PC-9 (cell line): ENCODE results near the gene SELENOS. TPM values are rescaled to one million over a fixed set of nuclear protein-coding genes. Genes with fewer than 3 reads are reported as not detected.

ENCODE experiments used
- BruUV-seq: library from RNA; stranded (reverse); fragments of 400-500 nt; replicated peaks from 2 replicates; lab custom pipeline; 2021; lab: Mats Ljungman, UMichigan
- CTCF ChIA-PET: fragments of 300-600 bp; sonication (Branson Sonifier 250); formaldehyde crosslinking; loops from one replicate; lab custom pipeline; 2022; ENCODE audit warnings: antibody characterized with exemption; lab: Charles Lee
- POLR2A ChIA-PET: fragments of 300-600 bp; sonication (Branson Sonifier 250); formaldehyde crosslinking; loops from one replicate; lab custom pipeline; 2022; ENCODE audit warnings: antibody characterized with exemption; ENCODE audit not compliant: unreplicated experiment; lab: Charles Lee
- DNase-seq, 2 experiments: peaks; one replicate each; pipeline versions ENCODE4 v3.0.0 to v3.0.0-alpha.2; 2015 to 2022; ENCODE audit warnings: mixed read lengths in 1 of 2
- H2AFZ ChIP-seq: fragments of 200-600 bp; sonication (generic); 2 replicates; pipeline ENCODE4 v1.8.1; 2017; ENCODE audit warnings: antibody characterized with exemption
- H3F3A ChIP-seq: fragments of 200-600 bp; sonication (generic); 2 replicates; pipeline ENCODE4 v1.8.1; 2017; ENCODE audit warnings: antibody characterized with exemption, mild to moderate bottlenecking, low read depth; ENCODE audit not compliant: insufficient read depth
- H3K27ac ChIP-seq: fragments of 200-600 bp; sonication (generic); 2 replicates; pipeline ENCODE4 v1.6.1; 2016; ENCODE audit warnings: mixed run types
- H3K27me3 ChIP-seq: fragments of 200-600 bp; sonication (generic); 2 replicates; pipeline ENCODE4 v1.6.1; 2016; ENCODE audit warnings: low read depth, mixed run types; ENCODE audit not compliant: insufficient read depth
- H3K36me3 ChIP-seq: fragments of 200-600 bp; sonication (generic); 2 replicates; pipeline ENCODE4 v1.6.1; 2016; ENCODE audit warnings: low read depth, mixed run types
- H3K4me1 ChIP-seq: fragments of 200-600 bp; sonication (generic); replicated peaks from 2 replicates; pipeline ENCODE4 v1.6.1; 2016; ENCODE audit warnings: mixed run types; ENCODE audit not compliant: insufficient read depth
- H3K4me2 ChIP-seq: fragments of 200-600 bp; sonication (generic); 2 replicates; pipeline ENCODE4 v1.6.1; 2017; ENCODE audit warnings: mixed run types
- H3K4me3 ChIP-seq: fragments of 200-600 bp; sonication (generic); 2 replicates; pipeline ENCODE4 v1.6.1; 2016; ENCODE audit warnings: mixed run types
- H3K79me2 ChIP-seq: fragments of 200-600 bp; sonication (generic); 2 replicates; pipeline ENCODE4 v1.6.1; 2017; ENCODE audit warnings: low read depth, mixed run types
- H3K9me2 ChIP-seq: fragments of 200-600 bp; sonication (generic); 2 replicates; pipeline ENCODE4 v1.8.1; 2017; ENCODE audit warnings: mild to moderate bottlenecking; ENCODE audit not compliant: insufficient read depth
- H3K9me3 ChIP-seq: fragments of 200-600 bp; sonication (generic); 2 replicates; pipeline ENCODE4 v1.8.1; 2016; ENCODE audit warnings: low read depth; ENCODE audit not compliant: insufficient read depth
- H4K20me1 ChIP-seq: fragments of 200-600 bp; sonication (generic); 2 replicates; pipeline ENCODE4 v1.8.1; 2017; ENCODE audit not compliant: insufficient read depth
- EZH2 ChIP-seq: fragments of 200-600 bp; sonication (generic); IDR thresholded peaks from 2 replicates; pipeline ENCODE4 v1.8.0; 2017; ENCODE audit warnings: antibody characterized with exemption, low read depth
- intact Hi-C: fragments of 100-400 bp; cut with micrococcal nuclease; formaldehyde crosslinking; loops from one replicate; pipeline ENCODE4 v1.10.0; 2022; ENCODE audit not compliant: unreplicated experiment
- total RNA-seq: library from RNA; stranded (reverse); gene quantifications from 2 replicates; pipeline ENCODE4 v1.2.3, GENCODE V29; 2021
- TF ChIP-seq, protein P1 (sequence below): fragments of 200-600 bp; sonication (generic); conservative IDR thresholded peaks from 2 replicates; pipeline ENCODE4 v1.6.1; 2017; ENCODE audit warnings: mixed run types, antibody characterized with exemption, mild to moderate bottlenecking, moderate library complexity

Gene SELENOS
- total RNA-seq, 1 experiment from 2014 or later = 28.6 TPM

DNA sequence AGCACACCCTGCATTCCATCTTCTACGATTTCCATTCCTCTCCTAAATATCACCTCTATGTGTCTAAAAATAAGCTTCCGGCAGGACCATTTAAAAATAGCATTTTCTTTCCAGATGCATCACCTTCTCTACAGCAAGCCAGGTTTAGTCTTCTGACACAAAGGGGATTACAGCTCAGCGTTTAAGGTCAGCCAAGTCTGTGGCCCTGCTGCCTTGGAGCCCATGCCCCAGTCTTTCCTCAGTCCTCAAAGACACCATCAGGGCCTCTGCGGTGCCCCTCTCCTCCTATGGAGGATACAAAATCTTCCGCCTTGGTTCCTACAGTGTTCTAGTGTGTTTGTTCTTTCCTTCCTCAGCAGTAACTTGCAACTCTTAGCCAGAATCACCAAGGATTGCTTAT is 3.8 kb downstream of the SELENOS start:
- Histone ChIP-seq H3K4me2 (no peak overlapping the region), H3K36me3 (peaks cover 29% of the 10 kb centered on the region), H3K27ac (no peak overlapping the region), H3K79me2 (peaks cover 24% of the 10 kb centered on the region), H3K27me3 (no peaks in the 10 kb centered on the region), H2AFZ (no peak overlapping the region), H3K9me3 (no peaks in the 10 kb centered on the region), H3K9me2 (no peaks in the 10 kb centered on the region), H3F3A (peaks cover 22% of the 10 kb centered on the region; the same call in 1 of the 2 replicates), H4K20me1 (peaks cover 14% of the 10 kb centered on the region), H3K4me1 (peaks cover 18% of the 10 kb centered on the region), H3K4me3 (no peak overlapping the region)
- intact Hi-C loops = no loop called here
- POLR2A ChIA-PET = interaction anchor here (0.5 kb wide), 1 partner anchor 8 kb away, joined by 3 read pairs; no protein-coding TSS in a partner anchor
- no peak for TF ChIP-seq EZH2
- TF ChIP-seq, protein P1, sequence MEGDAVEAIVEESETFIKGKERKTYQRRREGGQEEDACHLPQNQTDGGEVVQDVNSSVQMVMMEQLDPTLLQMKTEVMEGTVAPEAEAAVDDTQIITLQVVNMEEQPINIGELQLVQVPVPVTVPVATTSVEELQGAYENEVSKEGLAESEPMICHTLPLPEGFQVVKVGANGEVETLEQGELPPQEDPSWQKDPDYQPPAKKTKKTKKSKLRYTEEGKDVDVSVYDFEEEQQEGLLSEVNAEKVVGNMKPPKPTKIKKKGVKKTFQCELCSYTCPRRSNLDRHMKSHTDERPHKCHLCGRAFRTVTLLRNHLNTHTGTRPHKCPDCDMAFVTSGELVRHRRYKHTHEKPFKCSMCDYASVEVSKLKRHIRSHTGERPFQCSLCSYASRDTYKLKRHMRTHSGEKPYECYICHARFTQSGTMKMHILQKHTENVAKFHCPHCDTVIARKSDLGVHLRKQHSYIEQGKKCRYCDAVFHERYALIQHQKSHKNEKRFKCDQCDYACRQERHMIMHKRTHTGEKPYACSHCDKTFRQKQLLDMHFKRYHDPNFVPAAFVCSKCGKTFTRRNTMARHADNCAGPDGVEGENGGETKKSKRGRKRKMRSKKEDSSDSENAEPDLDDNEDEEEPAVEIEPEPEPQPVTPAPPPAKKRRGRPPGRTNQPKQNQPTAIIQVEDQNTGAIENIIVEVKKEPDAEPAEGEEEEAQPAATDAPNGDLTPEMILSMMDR = no peak
- BruUV-seq = no TSS peak
- DNase-seq = no peak
- CTCF ChIA-PET = no interaction called here

DNA sequence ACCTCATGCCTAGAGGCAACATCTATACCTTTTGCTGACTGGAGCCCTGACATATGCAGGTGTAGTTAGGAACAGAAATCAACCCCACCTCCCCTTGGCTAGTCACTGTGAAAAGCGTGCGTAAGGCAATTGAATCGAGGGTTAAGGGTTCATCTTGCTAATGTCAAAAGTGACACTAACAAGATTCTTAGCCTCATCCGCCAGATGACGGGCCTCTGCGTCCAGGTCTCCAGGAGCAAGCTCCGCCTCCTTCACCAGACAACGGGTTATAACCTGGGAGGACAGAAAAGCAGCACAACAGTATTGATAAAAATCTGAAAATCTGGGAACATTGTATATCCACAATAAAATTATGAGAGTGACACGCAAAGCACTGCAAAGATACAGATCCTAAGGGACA is 4.7 kb downstream of the SELENOS start:
- DNase-seq = no peak
- Histone ChIP-seq H3K9me2 (no peaks in the 10 kb centered on the region), H3K4me1 (peaks cover 12% of the 10 kb centered on the region; the same call in 1 of the 2 replicates), H3K27me3 (no peaks in the 10 kb centered on the region), H3K9me3 (no peaks in the 10 kb centered on the region), H2AFZ (no peak overlapping the region), H3F3A (peaks cover 12% of the 10 kb centered on the region; the same call in 1 of the 2 replicates), H3K4me3 (no peak overlapping the region), H3K36me3 (peaks cover 29% of the 10 kb centered on the region), H4K20me1 (peaks cover 14% of the 10 kb centered on the region), H3K27ac (no peak overlapping the region), H3K79me2 (peaks cover 24% of the 10 kb centered on the region), H3K4me2 (no peak overlapping the region)
- TF ChIP-seq, protein P1 = no peak
- TF ChIP-seq EZH2 = no peak
- intact Hi-C loops = no loop called here
- CTCF ChIA-PET = no interaction called here
- no TSS peak for BruUV-seq
- POLR2A ChIA-PET = no interaction called here

DNA sequence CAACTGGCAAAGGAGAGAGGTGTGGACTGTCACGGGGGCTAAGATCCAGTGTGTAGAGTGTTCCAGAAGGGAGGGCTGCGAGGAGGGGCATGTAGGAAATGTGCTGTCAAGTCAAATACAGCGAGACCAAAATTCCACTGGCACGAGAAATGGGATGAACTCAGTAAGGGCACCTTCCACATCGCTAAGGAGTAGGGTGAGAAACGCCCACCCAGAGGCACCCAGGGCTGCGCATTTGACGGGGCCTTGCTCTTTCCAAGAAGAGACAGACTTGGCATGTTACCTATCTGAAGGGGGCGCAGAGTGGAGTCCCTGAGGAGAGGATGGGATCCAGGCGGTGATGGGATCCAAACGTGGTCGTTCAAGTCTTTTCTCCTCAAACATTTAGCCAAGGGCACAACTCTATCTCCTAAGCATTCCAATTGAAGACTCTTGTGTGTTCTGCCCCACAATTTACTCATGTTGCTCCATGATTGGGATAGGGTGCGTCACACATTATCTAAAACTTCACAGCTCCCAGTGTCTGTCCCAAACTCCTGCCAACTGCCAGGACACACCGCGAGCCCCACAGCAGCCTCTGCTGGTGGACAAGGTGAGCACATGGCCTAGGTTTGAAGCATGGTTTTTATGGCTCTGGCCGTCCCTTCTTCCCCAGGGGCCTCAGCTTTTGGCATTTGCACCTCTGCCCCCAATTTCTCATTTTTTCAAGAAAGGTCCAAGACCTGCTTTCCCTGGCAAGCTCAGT is 7.6 kb downstream of the SELENOS start:
- H3K9me2 ChIP-seq = no peaks in the 10 kb centered on the region
- no peaks in the 10 kb centered on the region for H3K9me3 ChIP-seq

More for the DNA sequence above, 7.6 kb downstream of the SELENOS start:
- Histone ChIP-seq H3K4me1 (no peaks in the 10 kb centered on the region), H3K27me3 (no peaks in the 10 kb centered on the region), H2AFZ (no peak overlapping the region), H3K4me3 (no peak overlapping the region), H3K36me3 (peaks cover 23% of the 10 kb centered on the region), H3K4me2 (no peak overlapping the region), H3F3A (peaks cover 4% of the 10 kb centered on the region; the same call in 1 of the 2 replicates), H3K27ac (no peak overlapping the region), H3K79me2 (no peaks in the 10 kb centered on the region), H4K20me1 (peaks cover 4% of the 10 kb centered on the region; the same call in 1 of the 2 replicates)
- no TSS peak for BruUV-seq
- ChIA-PET CTCF (no interaction called here), POLR2A (no interaction called here)
- intact Hi-C loops = no loop called here
- no peak for DNase-seq
- TF ChIP-seq, protein P1 = 0 out of 2 replicates have a peak, but pooled peaks have one; percentile 35
- no peak for TF ChIP-seq EZH2
